ENCODE measurements around the gene WDFY2.

- TF ChIP-seq POLR2A (IDR thresholded peaks at IDR 0.05) = no peak
- TF ChIP-seq CTCF (IDR thresholded peaks at IDR 0.05) = no peak
These were observed 27.5 kb upstream of the WDFY2 start for GRCh38 chr13:51556740-51557139.
